HG02763 (cell line): Measurements from ENCODE around the gene PSMA6.
"Not testable (repeated sequence)": the region's sequence is repeated elsewhere in the genome, so short reads cannot be mapped to it uniquely, and the experiment has no call there.

Experiments used
- ATAC-seq: cut with Tn5 transposase; IDR thresholded peaks from one replicate; pipeline ENCODE4 v1.9.1; 2021; ENCODE audit warnings: mild to moderate bottlenecking, moderate library complexity; ENCODE audit not compliant: unreplicated experiment

The PSMA6 gene

DNA sequence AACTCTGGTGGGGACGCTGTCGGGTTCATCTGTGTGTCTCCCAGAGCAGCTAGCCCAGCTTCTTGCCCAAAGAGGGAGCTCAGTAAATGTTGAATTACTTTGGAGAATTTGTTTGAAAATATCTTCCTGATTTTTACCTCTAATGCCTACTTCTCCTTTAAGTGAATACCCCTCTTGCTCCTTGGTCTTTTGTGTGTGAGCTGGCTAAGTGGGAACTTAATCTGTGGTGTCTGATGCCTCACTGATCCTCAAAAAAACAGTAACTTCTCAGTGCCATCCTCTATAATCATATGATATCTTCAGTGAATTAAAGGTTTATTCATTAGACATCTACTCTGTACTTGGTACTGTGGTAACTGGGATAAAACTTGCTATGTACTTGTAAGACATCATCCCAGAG lies 7.7 kb upstream of the PSMA6 start:
- ATAC-seq = no peak

DNA sequence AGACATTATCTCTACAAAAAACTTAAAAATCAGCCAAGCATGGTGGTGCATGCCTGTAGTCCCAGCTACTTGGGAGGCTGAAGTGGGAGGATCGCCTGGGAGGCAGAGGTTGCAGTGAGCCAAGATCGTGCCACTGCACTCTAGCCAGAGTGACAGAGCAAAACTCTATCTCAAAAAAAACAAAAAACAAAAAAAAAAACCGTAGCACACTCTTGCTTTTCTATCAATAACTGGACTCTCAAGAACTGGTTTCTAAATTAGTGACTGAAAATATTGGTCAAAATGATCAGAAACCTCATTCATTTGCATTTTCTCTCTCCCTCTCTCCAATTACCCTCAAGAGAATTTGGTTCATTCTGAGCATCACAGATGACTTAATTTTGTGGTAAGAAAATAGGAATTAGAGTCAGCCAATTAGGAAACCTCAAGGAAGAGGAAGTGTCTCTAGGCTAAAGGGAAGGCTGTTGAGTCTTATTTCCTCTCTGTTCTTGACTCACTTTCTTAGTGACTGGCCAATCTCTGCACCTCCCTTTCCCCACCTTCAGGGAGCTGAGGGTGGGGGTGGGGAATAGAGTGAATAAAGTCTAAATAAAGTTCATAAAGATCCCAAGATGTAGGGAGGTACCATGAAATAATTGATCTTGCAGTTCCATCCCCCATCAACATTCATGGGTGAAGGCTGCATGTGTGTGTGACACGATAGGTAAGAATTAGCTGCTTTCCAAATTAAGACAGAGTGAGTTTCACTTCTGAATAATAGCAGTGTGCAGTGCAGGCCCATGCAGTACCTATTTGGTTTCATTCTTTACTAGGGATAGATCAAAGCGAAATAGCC lies 6.8 kb upstream of the PSMA6 start:
- peak; percentile 70 for ATAC-seq

DNA sequence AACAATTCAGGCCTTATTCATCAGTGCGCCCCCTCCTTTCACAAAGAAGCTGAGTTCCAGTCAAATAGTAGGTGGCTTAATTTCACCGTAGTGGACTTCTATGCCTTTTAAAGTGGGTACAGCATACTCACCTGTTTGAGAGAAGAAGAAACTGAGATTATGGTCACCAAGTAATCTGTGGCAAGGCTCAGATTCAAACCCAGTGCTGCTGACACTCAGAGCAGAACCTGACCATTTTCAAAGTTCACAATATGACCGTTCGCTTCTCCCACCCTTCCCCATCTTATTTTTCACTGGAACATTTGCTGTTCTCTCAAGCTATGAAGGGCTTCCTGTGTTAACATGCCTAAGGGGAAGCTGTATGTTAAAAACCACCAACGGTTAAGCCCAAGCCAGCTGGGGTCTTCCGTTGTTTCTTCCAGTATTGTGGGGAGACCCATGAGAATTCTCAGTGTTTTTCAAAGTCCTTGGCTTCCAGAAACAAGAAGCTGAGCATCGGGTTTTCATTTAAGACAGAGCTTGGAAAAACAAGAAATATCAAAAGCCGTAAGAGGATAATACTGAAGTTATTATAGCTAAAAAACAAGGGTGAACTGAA lies 6.1 kb upstream of the PSMA6 start:
- peak; percentile 10 for ATAC-seq

DNA sequence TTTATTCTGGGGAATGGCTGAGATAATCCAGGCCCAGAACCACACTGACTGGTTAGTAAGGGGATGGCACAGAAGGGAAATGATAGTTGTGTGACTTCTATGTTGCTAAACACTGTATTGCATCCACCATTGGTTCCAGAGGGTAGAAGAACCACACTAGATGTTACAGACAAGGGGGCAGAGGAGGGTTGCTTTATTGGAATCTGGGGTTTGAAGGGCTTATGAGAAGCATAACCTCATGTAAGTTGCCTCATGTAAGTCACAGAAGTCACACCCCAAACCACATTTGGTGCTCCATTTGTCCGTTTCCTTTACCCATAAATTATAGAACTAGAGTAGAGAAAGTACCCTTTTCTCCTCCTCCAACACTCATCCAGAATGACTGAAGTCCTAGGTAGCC lies 5.5 kb upstream of the PSMA6 start:
- no peak for ATAC-seq

DNA sequence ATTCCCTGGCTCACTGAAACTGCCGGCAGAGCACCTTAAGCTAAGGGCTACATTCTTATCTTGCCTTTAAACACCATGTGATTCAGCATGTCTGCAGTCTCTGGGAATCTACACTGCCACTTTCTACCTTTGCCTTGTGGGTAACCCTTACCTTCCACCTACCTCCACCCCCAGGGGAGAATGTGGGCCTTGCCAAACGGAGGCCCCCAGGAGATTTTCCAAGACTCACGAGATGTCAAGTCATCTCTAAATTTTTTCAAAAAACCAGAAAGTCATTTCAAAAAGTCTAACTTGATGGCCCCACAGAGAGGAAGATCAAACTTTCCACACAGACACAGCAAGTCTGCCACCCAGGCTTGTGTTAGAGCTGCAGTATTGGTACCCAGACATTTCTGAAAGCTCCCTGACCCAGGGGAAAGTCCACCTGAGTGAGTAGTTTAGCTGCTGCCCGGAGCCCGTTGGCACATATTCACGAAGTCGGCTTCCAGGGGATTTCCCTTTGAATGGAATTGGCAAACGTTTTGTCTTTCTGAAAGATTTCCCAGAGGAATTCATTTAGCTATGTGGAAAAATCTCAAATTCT lies 4.7 kb upstream of the PSMA6 start:
- ATAC-seq = no peak

DNA sequence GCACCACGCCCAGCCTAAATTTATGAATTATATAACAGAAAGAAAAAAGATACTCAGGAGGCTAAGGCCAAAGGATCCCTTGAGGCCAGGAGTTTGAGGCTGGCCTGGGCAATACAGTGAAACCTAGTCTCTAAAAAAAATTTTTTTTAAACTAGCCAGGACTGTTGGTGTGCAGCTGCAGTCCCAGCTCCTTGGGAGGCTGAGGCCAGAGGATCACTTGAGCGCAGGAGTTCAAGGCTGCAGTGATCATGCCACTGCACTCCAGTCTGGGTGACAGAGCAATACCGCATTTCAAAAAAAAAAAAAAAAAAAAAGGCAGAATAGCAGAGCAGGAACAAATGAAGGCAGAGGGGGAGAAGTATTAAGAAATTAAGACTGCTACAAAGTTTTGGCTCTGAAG lies 2.6 kb upstream of the PSMA6 start:
- ATAC-seq = no peak

DNA sequence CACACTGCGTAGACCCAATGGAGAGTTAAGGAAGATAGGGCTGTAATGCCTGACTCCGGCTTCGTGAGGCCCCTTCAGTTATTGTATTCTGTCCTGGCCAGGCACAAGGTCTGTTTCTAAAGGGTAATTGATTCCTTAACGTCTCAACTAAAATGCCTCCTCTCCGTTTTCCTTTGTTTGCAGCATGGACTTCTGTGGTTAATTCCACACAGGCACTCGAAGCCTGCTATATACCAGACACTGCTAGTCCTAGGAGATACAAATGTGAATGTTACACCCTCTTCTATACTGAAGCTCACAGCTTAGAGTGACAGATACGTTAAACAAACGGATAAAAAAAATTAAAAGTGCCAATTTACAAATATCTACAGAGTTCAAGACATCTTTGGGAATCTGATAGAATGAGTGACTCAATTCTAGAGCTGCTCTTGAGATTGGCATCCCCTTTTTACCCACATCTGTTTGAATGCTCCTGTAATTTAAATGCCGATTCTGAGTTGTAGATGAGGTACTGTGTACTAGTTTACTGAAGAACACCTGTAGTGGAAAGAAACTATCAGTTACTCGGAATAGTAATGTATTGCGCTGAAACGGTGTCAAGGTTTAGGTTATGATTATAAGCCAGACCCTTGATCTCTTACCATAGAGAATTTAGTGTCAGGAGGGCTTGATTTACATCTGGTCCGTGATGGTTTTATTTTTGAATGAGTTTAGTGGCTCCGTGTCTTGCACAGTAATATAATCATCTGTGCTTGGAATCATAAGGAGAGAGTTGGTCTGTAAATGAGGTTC lies 784 bp downstream of the PSMA6 start:
- ATAC-seq = peak; percentile 11

DNA sequence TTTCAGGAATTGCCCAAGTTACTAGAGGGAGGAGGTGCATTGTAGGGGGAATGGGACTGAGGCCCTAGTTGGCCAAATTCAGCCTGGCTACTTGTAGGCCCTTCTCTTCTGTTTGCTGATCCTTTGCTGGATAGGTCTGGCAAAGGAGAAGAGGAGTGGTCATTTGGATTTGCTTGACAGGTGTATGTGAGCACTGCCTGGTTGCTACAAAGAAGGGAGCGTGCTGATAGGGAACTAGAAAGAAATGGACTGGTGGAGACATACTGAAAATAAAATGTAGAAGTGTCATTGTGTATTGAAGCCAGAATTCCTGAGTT lies 3.6 kb downstream of the PSMA6 start:
- no peak for ATAC-seq

DNA sequence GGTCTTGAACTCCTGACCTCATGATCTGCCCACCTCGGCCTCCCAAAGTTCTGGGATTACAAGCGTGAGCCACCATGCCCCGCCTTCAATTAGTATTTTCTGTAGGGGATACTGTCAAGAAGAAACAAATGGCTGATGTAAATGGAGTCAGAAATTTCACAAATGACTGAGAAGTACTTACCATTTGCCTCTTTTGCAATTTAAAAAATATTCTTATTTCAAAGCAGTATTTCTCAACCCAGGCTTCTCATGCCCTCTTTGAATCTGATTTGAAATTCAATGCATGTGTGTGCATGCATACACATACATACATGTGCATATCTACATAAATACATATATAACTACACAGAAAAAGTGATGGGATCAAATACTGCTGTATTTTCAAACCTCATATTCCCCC lies 4.4 kb downstream of the PSMA6 start:
- ATAC-seq = no peak

DNA sequence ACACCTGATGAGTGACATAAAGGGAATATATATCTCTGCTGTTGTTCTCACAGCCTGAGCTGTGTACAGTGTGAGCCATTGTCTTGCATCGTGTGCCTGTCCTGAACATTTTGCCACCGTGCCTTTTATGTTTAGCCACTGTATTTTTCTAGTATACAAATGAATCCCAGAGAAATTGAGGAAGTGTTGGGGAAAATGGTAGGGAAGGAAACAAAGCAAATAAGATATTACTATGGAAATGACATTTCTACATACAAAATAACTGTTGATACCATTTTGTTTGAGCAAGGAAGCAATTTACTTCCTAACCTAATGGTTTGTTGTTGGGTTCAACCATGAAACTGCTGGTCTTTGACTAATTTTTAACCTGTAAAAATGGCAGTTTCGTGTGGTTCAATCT lies 5.5 kb downstream of the PSMA6 start:
- no peak for ATAC-seq

DNA sequence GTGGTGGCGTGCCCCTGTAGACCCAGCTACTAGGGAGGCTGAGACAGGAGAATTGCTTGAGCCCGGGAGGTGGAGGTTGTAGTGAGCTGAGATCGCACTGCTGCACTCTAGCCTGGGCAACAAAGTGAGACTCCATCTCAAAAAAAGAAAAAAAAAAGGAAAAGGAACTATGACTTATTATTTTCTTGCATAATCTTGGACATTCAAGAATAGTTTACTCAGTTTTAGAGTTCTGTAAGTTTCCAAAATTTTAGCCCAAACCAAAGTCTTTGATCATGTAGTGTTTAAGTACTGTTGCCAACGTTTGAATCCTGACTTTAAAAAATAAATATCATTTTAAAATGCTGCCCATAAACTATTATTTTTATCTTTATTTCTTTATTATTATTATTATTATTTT lies 6.2 kb downstream of the PSMA6 start:
- ATAC-seq = no peak

DNA sequence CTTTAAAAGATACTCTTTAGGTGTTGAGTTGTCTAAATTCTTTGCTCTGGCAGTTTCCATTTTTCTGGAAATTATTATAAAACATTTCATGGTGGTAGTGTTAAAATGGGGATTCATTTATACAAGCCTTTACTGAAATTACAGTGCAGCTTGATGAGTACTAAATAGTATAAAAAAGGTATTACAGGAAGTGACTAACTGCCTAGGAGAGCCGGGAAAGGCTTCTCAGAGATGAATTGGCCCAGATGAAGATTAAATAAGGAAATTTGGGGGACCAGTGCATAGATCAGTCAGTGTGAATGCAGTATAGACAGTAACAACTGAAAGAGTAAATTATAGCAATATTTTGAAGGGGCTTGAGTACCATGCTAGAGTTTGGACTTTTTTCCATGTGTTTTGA lies 7.5 kb downstream of the PSMA6 start:
- no peak for ATAC-seq

DNA sequence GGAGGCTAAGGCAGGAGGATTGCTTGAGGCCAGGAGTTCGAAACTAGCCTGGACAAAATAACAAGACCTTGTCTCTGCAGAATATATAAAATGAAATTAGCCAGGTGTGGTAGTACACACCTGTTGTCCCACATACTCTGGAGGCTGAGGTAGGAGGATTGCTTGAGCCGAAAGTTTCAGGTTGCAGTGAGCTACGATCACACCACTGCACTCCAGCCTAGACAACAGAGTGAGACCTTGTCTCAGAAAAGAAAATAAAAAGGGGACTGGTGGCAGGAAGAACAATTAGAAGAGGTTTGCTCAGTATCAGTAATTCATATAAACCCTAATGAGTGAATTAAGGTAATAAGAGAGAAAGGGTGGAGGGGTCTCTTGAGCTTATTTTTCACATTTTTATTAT lies 8.0 kb downstream of the PSMA6 start:
- ATAC-seq = no peak

DNA sequence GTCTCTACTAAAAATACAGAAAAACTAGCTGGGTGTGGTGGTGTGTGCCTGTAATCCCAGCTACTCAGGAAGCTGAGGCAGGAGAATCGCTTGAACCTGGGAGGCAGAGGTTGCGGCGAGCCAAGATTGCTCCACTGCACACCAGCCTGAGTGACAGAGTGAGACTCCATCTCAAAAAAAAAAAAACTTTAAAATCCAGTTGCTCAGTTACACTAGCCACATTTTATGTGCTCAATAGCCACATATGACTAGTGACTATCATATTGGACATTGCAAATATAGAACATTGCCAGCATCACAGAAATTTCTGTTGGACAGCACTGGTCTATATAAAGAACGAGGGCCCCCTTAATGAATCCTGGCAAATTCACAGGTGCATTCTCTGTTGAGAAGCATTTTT lies 9.2 kb downstream of the PSMA6 start:
- not testable (repeated sequence) for ATAC-seq

DNA sequence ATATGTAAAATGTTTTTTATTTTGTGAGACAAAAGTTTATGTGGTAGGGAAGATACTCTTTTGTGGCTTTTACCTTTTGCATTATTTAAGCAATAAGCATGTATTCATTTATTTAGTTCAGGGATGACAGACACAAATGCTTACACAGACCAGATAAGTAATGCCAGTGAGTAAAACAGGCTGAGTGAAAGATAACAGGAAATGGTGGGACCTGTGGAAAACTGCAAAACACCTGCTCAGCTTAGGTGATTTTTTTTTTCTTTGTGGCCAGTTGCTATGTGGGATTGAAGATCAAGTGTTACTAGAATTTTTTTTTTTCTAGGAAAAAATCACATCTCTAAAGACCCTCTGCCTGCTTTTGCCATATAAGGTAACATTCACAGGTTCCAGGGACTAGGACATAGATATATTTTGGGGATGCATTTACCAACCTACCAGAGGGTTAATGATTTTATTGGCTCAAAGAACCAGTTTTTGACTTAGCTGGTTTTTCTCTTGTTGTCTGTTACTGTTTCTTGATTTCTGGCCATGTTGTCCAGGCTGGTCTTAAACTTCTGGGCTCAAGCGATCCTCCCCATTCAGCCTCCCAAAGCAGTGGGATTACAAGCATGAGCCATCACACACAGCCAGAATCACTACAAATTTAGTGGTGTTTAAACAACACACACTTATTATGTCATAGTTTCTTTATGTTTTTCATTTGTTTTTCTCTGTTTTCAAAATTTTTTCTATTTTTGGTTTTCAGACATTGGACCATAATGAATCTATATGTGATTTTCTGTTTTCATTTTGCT lies 9.8 kb downstream of the PSMA6 start:
- no peak for ATAC-seq

DNA sequence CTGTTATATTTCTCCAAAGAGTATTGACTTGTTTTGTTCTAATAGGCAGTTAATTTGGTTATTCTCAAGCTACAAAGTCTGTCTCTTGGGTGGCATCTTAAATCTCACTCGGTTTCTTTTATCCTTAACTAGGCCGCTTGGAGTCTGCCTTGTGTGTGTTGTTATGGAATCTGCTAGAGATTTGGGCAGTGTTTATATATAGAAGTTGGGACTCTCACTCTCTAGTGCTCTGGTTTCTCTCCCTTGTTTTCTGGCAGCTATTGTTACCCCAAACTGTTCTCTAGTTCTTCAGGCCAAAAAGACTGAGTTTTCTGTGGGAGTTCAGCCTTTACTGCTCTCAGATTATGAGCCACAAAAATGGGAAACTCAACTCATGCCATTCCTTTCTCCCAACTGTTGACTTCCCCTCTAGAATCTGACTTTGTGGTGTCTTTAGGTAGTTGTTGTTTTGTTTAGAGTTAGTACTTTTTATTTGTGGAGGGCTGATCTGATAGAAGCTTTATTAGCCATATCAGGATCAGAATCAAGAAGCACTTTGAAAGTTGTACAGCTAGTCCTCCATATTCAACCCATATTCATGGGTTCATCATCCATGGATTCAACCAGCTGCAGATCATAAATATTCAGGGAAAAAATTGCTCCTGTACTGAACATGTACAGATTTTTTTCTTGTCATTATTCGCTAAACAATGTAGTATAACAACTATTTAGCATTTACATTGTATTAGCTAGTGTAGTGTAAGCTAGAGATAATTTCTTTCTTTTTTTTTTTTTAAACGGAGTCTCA lies 11.2 kb downstream of the PSMA6 start:
- ATAC-seq = no peak

DNA sequence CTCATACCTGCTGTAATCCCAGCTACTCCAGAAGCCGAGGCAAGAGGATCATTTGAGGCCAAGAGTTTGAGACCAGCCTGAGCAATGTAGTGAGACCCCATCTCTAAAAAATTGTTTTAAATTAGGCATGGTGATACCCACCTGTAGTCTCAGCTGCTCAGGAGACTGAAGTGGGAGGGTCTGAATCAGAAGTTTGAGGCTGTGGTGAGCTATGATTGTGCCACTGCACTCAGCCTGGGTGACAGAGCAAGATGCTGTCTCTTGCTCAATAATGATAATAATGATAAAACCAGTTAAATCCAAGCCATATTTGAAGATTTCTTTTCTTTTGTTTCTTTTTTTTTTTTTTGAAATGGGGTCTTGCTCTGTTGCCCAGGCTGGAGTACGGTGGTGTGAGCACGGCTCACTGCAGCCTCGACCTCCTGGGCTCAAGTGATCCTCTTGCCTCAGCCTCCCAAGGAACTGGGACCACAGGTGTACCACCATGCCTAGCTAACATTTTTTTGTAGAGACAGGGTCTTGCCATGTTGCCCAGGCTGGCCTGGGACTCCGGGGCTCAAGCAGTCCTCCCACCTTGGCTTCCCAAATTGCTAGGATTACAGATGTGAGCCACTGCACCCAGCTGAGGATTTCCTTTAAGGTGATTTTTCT lies 12.8 kb downstream of the PSMA6 start:
- ATAC-seq = no peak

DNA sequence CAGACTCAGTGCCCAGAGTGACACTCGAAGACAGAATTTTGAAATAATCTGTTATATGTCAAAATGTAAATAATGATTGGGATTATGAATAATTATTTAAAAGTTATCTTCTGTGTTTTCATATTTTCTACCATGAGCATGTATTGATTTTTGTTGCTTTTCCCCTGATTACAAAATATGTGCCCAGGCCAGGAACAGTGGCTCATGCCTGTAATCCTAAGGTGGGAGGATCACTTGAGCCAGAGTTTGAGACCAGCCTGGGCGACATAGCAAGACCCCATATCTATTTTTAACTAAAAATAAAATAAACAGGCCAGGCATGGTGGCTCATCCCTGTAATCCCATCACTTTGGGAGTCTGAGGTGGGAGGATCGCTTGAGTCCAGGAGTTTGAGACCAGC lies 13.5 kb downstream of the PSMA6 start:
- no peak for ATAC-seq

DNA sequence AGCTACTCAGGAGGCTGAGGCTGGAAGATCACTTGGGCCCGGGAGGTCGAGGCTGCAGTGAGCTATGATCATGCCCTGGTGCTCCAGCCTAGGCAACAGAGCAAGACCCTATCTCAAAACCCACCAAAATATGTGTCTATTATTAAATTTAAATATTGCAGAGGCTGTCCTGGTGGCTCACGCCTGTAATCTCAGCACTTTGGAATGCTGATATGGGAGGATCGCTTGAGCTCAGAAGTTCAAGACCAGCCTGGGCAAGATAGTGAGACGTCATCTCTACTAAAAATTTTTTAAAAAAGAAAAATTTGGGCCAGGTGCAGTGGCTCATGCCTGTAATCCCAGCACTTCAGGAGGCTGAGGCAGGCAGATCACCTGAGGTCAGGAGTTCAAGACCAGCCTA lies 13.9 kb downstream of the PSMA6 start:
- ATAC-seq = no peak

DNA sequence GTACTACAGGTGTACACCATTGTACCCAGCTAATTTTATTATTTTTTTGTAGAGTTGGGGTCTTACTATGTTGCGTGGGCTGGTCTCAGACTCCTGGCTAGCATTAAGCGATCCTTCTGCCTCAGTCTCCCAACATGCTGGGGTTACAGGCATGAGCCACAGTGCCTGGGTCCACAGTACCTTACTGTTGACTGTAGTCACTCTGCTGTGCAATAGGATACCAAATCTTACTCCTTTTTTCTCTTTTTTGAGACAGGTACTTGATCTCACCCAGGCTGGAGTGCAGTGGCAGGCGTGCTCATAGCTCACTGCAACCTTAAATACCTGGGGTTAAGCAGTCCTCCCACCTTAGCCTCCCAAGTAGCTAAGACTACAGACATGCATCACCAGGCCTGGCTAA lies 25.6 kb downstream of the PSMA6 start:
- ATAC-seq = no peak
